ENCODE data around the gene ID2.

Gene ID2

DNA sequence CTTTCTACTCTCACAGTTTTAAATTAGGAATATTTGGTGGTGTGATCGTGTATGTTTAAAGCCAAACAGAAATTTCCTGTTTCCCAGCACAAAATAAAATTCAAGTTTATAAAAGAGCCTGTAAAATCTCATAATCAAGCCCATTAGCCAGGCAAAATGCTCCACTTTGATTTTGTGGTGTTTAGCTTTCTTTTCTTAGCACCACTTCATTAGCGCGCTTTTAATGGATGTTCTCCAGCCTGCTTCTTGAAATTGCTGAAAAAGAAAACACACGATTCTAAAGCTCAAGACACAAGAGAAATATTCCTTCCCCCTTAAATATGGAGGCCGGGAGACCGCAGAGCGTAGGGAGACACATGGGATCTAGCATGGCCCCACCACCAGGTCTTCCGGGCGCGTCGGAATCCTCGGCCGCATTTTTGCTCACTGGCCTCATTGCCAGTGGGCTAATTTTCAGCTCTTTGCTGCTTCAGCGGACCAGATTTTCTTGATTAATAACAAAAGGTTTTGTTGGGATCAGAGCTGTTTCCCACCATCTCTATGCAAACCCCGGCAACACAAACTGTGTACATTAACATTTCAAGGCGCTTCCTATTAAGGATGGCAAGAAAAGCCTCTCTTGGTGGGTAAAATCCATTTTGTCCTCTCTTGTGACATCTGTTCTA, 40.4 kb upstream of the ID2 start:
- DNase-seq = no peak
- no peaks in the 10 kb centered on the region for H3K36me3 ChIP-seq
- H3K9me3 ChIP-seq = no peaks in the 10 kb centered on the region
- H3K27me3 ChIP-seq = no peaks in the 10 kb centered on the region
- no peak overlapping the region for H3K4me3 ChIP-seq (ENCODE audit: low read depth, low read length)
- TF ChIP-seq, protein P1, sequence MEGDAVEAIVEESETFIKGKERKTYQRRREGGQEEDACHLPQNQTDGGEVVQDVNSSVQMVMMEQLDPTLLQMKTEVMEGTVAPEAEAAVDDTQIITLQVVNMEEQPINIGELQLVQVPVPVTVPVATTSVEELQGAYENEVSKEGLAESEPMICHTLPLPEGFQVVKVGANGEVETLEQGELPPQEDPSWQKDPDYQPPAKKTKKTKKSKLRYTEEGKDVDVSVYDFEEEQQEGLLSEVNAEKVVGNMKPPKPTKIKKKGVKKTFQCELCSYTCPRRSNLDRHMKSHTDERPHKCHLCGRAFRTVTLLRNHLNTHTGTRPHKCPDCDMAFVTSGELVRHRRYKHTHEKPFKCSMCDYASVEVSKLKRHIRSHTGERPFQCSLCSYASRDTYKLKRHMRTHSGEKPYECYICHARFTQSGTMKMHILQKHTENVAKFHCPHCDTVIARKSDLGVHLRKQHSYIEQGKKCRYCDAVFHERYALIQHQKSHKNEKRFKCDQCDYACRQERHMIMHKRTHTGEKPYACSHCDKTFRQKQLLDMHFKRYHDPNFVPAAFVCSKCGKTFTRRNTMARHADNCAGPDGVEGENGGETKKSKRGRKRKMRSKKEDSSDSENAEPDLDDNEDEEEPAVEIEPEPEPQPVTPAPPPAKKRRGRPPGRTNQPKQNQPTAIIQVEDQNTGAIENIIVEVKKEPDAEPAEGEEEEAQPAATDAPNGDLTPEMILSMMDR (IDR thresholded peaks at IDR 0.05; ENCODE audit: low read depth, low read length) = no peak
- H3K4me1 ChIP-seq = no peaks in the 10 kb centered on the region

DNA sequence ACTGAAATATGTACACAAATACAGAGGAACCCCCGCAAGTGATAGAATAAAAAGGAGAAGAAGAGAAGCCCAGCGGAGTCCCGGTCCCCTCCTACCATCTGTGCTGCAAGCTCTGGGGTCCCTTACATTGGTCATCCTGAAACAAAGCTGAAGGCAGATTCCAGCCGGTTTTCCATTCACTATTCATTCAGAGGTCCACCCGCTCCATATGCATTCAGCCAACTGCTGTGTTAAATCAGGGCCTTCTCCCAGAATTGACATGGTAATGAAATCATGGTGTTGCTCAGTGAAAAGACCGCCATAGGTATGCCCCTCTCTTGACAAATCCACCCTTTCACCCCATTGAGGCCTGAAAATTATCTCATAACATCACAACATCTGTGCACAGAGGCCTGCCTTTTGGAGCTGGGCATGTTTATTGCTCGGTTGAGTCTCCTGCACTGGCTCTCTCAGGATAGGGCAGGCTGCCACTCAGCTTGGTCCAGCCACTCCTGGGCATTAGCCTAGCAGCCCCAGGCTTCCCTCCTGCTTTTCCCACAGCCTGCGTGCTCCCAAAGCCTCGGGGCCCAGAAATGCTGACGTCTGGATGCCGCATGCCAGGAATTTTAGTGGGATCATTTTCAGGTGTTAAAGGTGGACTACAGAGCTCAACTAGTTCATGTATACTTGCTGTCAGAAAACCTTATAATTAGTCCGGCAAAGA, 39.3 kb upstream of the ID2 start:
- no peak overlapping the region for H3K4me3 ChIP-seq (ENCODE audit: low read depth, low read length)
- TF ChIP-seq, protein P1 (IDR thresholded peaks at IDR 0.05; ENCODE audit: low read depth, low read length) = no peak

DNA sequence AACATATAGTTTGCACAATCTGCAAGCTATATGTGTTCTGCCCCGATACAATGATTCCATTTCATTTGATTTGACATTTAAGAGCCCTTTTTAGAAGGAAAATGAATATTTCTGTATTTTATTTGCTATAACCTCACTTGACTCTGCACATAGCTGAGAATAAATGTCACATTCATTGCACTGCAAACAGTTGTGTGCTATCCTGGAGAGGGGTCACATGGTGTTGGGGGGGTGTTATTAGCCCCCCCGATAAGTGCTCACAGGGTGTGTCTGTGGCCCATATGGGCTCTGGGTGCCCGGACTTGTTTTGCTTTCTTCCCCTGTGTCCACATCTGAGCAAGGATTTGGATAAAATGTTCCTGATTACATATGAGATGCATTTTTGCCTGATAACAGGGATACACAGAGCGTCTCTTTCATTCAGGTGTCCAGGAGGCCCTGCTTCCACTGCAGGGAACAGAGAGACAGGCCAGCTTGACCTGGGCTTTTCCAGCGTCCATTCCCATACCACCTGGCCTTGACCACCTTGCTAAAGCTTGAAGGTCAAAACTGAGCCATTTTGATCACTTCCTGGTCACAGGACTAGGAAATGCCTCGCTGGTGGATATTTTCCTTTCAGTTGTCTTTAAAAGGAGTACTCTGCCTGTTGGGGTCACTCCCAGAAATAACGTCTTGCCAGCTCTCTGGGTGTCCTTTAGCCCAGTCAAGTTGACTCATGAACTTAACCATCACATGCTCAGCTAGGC, 38.4 kb upstream of the ID2 start:
- Histone ChIP-seq H3K9me3 (no peaks in the 10 kb centered on the region), H3K4me1 (no peaks in the 10 kb centered on the region), H3K36me3 (no peaks in the 10 kb centered on the region), H3K4me3 (ENCODE audit: low read depth, low read length) (no peak overlapping the region), H3K27me3 (no peaks in the 10 kb centered on the region)
- TF ChIP-seq, protein P1 (IDR thresholded peaks at IDR 0.05; ENCODE audit: low read depth, low read length) = no peak
- no peak for DNase-seq

More for the DNA sequence above, 39.3 kb upstream of the ID2 start:
- no peaks in the 10 kb centered on the region for H3K27me3 ChIP-seq
- H3K4me1 ChIP-seq = no peaks in the 10 kb centered on the region
- no peak for DNase-seq
- no peaks in the 10 kb centered on the region for H3K36me3 ChIP-seq
- no peaks in the 10 kb centered on the region for H3K9me3 ChIP-seq

DNA sequence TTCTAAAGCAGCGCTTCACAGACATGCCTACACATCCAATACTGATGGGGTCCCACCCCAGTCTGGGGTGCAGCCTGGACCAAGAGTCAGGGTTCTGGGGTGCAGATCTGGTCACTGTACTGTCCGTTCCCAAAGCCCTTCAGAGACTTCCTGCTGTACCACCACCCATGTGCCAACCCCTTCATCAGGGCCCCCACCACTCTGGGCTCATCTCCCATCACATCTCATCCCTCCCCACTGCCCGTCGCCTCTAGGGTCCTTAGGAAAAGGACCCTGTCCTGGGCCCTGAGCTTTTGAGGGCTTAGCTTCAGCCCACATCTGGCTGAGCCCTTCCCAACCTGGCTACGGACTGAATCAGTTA, 37.9 kb upstream of the ID2 start:
- Histone ChIP-seq H3K9me3 (no peaks in the 10 kb centered on the region), H3K4me3 (ENCODE audit: low read depth, low read length) (no peak overlapping the region), H3K36me3 (no peaks in the 10 kb centered on the region), H3K4me1 (no peaks in the 10 kb centered on the region), H3K27me3 (no peaks in the 10 kb centered on the region)
- TF ChIP-seq, protein P1 (IDR thresholded peaks at IDR 0.05; ENCODE audit: low read depth, low read length) = no peak
- no peak for DNase-seq

DNA sequence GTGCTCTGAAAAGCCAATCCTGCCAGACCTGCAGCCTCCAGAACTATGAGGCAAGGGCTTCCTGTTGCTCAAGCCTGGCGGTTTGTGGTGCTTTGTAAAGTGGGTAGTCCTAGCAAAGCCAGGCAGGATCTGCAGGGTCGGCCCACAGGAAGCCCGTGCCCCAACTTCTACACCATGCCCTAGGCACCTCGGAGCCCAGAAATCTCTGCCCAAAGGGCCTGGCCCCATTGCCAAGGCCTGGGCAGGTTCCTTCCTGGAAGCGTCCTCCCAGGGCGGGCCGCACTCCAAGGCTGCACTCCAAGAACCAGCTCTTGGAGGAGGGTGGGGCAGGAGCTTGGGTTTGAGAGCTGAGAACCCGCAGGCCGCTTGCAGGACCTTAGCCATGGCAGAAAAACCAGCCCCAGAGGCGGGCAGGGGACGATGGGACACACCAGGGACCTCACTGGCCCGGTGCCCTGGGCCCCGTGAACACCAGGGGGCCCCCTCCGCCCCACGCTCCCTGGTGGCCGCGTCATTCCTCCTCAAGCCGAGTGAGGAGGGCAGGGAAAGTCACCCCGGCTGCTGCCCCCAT, 37.2 kb upstream of the ID2 start:
- Histone ChIP-seq H3K4me3 (ENCODE audit: low read depth, low read length) (no peak overlapping the region), H3K4me1 (no peaks in the 10 kb centered on the region), H3K9me3 (no peaks in the 10 kb centered on the region), H3K36me3 (no peaks in the 10 kb centered on the region), H3K27me3 (no peaks in the 10 kb centered on the region)
- TF ChIP-seq, protein P1 (IDR thresholded peaks at IDR 0.05; ENCODE audit: low read depth, low read length) = no peak
- DNase-seq = no peak
